ENCODE measurements around the gene ZNF674.

ZNF674 gene
- total RNA-seq = 1.3 to 11.4 (median 6.8) reads per million in 3 experiments

- peak; percentile 92 for DNase-seq
Measured at GRCh38 chrX:46545111-46546005, at the start of gene ZNF674. Gene ZNF674, minus strand, starts transcription at chrX:46545421. Its CDS starts 3,334 bp downstream, at chrX:46542087.

GRCh38 chrX:46589977-46590723 is 44.9 kb upstream of the ZNF674 start:
- no peak for DNase-seq

GRCh38 chrX:46588263-46588662 is 43.0 kb upstream of the ZNF674 start:
- peak; percentile 29 for DNase-seq

GRCh38 chrX:46587753-46588171 is 42.5 kb upstream of the ZNF674 start:
- DNase-seq = no peak

GRCh38 chrX:46587158-46587557 is 41.9 kb upstream of the ZNF674 start:
- DNase-seq = no peak

- no peak for DNase-seq
Measured at GRCh38 chrX:46584736-46585135, 39.5 kb upstream of the ZNF674 start.

GRCh38 chrX:46582966-46583365 is 37.7 kb upstream of the ZNF674 start:
- DNase-seq = no peak

GRCh38 chrX:46582325-46582724 is 37.1 kb upstream of the ZNF674 start:
- no peak for DNase-seq

GRCh38 chrX:46580613-46581012 is 35.4 kb upstream of the ZNF674 start:
- DNase-seq = no peak

GRCh38 chrX:46579250-46579649 is 34.0 kb upstream of the ZNF674 start:
- no peak for DNase-seq

GRCh38 chrX:46577221-46578005 is 32.2 kb upstream of the ZNF674 start:
- DNase-seq = no peak

GRCh38 chrX:46576458-46576857 is 31.2 kb upstream of the ZNF674 start:
- DNase-seq = no peak

GRCh38 chrX:46575991-46576392 is 30.8 kb upstream of the ZNF674 start:
- DNase-seq = no peak

- no peak for DNase-seq
Measured at GRCh38 chrX:46575586-46575985, 30.4 kb upstream of the ZNF674 start.

- peak; percentile 48 for DNase-seq
Measured at GRCh38 chrX:46574774-46575381, 29.7 kb upstream of the ZNF674 start.

GRCh38 chrX:46573892-46574773 is 28.9 kb upstream of the ZNF674 start:
- peak; percentile 79 for DNase-seq

GRCh38 chrX:46573331-46573891 is 28.2 kb upstream of the ZNF674 start, which contains the start of gene CHST7:
Gene CHST7, plus strand, starts transcription at chrX:46573765. Its CDS starts 167 bp downstream, at chrX:46573932.
- DNase-seq = peak; percentile 51

- peak; percentile 33 for DNase-seq
Measured at GRCh38 chrX:46572340-46572936, 27.2 kb upstream of the ZNF674 start.

- DNase-seq = no peak
Measured at GRCh38 chrX:46571423-46572339, 26.5 kb upstream of the ZNF674 start.

All from central memory CD4-positive, alpha-beta T cell (primary cell).